NK-92 (cell line): ENCODE data around the gene RABEP1.
"Not testable (repeated sequence)": the region's sequence is repeated elsewhere in the genome, so short reads cannot be mapped to it uniquely, and the experiment has no call there.

Source experiments
- DNase-seq: peaks from one replicate; lab custom pipeline; 2025; ENCODE audit not compliant: unreplicated experiment; lab: John Stamatoyannopoulos, UW

RABEP1 gene, protein sequence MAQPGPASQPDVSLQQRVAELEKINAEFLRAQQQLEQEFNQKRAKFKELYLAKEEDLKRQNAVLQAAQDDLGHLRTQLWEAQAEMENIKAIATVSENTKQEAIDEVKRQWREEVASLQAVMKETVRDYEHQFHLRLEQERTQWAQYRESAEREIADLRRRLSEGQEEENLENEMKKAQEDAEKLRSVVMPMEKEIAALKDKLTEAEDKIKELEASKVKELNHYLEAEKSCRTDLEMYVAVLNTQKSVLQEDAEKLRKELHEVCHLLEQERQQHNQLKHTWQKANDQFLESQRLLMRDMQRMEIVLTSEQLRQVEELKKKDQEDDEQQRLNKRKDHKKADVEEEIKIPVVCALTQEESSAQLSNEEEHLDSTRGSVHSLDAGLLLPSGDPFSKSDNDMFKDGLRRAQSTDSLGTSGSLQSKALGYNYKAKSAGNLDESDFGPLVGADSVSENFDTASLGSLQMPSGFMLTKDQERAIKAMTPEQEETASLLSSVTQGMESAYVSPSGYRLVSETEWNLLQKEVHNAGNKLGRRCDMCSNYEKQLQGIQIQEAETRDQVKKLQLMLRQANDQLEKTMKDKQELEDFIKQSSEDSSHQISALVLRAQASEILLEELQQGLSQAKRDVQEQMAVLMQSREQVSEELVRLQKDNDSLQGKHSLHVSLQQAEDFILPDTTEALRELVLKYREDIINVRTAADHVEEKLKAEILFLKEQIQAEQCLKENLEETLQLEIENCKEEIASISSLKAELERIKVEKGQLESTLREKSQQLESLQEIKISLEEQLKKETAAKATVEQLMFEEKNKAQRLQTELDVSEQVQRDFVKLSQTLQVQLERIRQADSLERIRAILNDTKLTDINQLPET

DNA sequence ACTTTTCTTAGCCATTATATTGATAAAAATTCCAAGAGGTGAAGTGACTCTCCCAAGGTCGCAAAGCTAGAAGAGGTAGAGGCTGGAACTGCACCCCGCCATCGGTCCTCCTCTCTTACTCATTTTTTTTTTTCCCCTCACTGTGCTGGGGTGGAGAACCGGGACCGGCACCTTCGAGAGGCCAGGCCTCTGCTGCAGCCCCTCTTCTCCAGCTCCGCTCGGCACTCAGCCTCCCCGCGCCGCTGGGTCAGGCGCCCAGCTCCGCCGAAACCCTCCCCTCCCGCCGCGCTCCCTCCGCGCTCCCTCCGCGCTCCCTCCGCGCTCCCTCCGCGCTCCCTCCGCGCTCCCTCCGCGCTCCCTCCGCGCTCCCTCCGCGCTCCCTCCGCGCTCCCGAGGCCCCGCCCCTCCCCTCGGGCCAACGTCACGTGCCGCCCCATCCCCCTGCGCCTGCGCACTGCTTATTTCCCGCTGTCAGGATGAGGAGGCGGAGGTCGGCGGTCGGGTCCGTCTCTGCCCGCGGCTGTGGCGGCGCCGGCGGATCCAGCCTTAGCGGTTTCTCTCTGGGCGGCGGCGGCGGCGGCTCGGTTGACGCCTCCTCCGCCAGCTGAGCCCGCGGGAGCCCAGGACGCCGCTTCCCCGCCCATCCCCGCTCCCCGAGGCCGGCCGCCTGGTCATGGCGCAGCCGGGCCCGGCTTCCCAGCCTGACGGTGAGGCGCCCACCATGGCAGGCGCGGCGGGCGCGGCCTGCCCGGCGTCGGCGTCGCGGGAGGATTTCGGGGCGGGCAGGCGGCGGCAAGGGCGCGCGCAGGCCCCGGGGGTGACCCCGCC, at the start of gene RABEP1:
Gene RABEP1, plus strand, starts transcription at position 471 of the 828 bp plus-strand sequence. Its CDS starts 203 bp downstream, at position 674.
- DNase-seq = peak; percentile 19

DNA sequence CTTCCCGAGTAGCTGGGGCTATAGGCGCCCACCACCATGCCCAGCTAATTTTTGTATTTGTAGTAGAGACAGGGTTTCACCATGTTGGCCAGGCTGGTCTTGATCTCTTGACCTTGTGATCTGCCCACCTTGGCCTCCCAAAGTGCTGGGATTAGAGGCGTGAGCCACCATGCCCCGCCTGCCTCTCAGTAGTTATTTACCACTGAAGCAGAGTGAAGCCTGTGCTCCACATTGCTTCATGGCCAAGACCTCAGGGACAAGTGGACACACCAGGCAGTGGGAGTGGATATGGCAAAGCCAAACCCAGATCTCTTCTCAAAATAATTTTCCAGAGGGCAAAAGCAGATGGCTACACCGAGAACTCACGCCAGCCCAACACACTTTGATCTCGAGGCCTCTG, 48.6 kb upstream of the RABEP1 start:
- DNase-seq = not testable (repeated sequence)

DNA sequence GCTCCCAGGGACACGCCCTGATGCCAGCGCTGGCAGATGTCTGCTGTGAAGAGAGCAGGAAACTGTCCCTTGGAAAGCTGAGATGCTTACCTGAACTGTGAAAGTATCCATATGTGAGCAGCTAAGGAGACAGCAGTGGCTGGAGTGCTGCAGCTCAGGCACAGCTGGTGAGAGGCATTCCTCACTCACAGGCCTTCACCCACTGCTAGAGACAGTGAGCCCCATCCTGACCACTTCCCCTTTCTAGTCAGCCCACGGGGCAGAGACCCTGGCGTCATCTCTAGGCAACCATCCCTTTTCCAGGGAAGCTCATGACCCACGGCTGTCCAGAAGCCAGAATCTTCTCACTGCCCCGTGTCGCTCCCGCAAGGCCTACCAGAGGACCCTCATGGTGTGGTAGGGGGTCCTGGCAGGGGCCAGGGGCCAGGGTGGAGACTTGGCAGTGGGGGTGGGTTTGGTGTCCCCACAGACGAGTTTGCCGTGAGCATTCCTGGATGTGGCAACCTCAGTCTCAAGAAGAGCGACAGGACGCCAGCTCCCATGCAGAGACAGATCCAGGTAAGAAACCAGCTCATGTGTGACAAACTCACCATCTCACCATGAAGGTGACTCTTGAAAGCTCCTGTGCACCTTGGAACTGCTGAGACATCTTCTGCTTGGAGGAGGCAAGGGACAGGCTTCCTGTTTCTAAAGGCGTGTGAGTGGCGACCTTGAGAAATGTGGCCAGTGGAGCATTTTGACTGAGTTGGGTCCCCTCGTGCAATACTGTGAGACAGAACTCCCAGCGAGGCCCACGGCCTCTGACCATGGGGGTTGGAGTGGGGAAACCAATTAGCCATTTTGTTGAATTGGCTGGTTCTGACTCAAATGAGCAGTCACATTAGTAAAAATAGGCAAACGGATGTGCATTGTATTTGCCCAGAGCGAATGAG, 47.2 kb upstream of the RABEP1 start, which contains the start of gene SCIMP:
Gene SCIMP, minus strand, starts transcription at position 216 of the 932 bp plus-strand sequence. Its CDS starts 105 bp downstream, at position 111.
- DNase-seq = no peak

DNA sequence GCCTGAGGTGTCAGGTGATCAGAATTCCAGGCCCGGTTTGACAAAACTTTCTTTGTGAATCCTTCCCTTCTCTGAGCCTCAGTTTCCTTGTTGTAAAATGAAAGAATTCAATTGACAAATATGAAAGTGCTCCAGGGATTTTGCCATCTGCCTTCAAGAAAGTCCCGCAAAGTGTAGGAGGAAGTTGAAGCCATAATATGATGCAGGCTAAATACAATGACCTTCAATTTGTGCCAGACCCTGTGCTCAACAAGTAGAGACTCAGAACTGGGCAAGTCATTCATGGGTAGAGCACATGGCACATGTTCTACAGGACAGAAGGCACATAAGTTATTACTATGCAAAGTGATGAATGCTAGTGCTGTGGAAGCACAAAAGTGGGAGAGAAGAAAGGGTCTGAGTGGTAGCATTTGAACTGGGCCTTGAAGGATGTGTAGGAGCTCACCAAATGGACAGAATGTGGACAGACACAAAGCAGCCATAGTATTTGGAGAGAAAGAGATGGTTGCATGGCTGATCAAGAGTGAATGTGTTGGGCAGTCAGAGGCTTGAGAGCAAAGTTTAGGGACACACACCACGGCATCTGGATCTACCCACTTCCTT, 45.0 kb upstream of the RABEP1 start:
- no peak for DNase-seq

DNA sequence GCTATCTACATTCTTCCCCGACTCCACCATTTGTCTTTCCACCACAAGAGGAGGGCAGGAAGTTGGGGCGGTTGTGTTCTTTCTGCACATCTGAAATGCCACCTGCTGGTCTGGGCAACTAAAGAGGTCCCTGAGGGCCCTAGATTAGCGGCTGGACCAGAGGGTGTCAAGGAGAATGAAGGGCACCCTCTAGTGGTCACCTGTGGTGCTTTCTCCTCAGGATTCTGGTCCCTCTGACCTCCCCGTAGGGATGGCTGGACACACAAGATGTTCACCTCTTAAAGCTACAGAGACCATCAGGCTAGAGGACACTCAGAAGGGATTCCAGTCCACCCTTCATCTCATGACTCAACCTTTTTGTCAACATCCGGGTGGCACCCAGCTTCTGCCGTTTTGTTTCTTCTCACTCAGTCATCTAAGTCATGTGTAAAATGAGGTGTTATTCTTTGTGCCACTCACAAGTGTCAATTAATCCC, 44.5 kb upstream of the RABEP1 start:
- no peak for DNase-seq

DNA sequence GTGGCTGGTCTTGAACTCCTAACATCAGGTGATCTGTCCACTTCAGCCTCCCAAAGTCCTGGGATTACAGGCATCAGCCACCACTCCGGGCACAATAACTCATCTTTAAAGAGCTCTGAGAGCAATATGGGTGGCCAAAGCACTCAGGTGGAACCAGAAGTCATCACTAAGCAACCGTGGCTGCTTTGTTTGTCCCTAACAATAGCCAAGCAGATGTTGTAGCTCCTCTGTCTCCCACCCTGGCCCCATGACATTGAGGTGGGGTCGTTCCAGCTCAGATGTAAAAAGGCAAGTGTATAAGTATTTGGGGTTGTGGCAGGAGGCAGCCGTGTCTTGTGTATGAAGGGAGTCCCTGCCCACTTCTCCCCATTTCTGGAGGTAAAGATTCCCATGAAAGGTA, 43.8 kb upstream of the RABEP1 start:
- no peak for DNase-seq

DNA sequence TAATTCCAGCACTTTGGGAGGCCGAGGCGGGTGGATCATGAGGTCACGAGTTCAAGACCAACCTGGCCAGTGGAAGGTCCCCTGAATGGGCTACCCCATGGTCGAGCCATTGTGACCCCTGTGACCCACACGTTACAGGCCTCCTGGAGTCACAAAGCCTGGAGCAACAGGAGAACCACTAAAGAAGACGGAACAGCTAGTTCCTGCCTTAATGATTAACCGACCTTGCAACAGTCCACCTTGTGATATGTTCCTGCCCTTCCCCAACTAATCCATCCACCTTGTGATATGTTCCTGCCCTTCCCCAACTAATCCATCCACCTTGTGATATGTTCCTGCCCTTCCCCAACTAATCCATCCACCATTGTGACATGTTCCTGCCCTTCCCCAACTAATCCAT, 42.3 kb upstream of the RABEP1 start:
- not testable (repeated sequence) for DNase-seq

DNA sequence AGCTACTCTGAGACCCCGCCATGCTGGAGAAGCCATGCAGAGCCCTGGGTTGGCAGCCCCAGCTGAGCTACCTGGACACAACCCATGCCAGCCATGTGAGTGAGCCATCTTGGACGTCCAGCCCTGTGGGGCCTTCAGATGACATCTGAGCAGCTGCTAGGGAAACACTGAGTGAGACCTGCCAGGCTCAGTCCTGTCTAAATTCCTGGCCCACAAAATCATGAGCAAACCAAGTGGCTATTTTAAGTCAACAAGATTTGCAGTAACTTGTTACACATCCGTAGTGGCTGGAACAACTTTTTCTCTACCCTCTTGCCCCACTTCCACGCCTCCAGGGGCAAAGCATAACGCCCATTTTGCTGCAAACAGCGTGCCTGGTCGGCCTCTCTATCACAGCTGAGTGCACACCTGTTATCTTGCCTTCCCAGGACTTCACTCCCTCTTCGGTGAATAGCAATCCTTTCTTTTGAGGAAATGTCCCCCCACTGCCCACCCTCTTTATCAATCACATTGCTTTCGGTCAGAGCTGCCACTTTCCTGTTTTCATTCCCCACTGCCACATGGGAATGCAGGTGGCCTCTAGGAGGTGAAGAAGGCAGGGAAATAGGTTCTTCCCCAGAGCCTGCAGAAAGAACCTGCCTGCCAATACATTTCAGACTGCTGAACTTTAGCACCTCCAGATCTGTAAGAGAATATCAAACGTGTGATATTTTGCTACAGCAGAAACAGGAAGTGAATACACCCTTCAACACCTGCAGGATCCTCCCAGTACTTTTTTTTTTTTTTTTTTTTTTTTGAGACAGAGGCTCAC, 40.0 kb upstream of the RABEP1 start:
- no peak for DNase-seq

DNA sequence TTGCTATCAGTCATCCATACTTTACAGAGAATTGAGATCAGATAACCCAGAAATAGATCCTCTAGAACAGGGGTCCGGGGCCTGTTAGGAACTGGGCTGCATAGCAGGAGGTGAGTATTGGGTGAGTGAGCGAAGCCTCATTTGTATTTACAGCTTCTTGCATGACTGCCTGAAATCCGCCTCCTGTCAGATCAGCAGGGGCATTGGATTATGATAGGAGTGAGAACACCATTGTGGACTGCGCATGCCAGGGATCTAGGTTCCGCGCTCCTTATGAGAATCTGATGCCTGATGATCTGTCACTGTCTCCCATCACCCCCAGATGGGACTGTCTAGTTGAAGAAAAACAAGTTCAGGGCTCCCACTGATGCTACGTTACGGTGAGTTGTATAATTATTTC, 34.5 kb upstream of the RABEP1 start:
- DNase-seq = no peak

DNA sequence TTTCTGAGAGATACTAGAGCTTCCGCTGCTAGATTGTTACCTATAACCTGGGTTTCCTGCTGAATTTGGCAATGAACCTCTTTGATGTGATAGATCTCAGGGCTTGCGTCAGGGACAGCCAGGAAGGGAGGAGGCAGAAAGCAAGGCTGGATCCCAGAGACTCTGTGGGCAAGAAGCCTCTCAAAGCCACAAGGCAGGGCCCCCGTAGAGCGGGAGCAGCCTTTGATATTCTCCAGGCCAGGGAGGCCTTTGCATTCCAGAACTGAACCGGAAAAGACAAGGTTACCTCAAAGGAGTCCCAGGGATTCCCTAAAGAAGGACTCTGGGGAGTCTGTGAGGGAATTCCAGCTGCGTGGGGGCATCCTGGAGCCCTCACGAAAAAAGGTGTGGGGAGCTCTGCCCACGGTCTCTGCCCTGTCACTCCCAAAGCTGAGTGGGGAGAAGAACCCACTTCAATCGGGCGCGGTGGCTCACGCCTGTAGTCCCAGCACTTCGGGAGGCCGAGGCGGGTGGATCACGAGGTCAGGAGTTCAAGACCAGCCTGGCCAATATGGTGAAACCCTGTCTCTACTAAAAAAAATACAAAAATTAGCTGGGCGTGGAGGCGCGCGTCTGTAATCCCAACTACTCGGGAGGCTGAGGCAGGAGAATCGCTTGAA, 33.1 kb upstream of the RABEP1 start:
- DNase-seq = no peak

DNA sequence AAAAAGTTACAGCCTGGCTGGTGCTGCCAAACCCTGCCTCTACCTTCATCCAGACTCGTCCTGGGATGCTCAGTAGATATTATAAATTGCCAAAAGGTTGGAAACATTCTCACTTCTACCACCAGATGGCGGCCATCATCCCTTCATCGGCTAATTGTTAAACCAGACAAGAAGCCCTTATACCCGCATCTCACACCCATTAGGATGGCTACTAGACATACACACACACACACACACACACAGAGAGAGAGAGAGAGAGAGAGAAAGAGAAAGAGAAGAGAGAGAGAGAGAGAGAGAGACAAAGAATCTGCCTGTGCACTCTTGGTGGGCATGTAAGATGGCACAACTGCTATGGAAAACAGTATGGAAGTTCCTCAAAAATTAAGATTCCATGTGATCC, 32.5 kb upstream of the RABEP1 start:
- no peak for DNase-seq

DNA sequence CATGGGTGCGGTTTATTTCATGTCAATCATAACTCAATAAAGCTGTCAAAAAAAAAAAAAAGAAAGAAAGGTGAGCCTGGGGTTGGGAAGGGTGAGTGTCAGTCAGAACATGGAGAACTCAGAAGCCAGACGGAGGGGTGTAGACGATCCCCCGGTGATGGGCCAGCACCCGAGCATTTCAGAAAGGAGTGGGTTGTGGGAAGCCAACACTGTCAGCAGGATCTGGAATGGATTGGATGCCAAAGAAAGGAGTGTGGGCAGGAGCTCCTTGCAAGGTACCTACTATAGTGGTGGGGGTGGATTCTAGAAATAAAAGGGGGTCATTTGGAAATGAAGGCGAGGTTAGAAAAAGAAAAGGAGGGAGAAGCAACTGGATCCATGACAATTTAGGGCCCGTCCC, 27.7 kb upstream of the RABEP1 start:
- no peak for DNase-seq

DNA sequence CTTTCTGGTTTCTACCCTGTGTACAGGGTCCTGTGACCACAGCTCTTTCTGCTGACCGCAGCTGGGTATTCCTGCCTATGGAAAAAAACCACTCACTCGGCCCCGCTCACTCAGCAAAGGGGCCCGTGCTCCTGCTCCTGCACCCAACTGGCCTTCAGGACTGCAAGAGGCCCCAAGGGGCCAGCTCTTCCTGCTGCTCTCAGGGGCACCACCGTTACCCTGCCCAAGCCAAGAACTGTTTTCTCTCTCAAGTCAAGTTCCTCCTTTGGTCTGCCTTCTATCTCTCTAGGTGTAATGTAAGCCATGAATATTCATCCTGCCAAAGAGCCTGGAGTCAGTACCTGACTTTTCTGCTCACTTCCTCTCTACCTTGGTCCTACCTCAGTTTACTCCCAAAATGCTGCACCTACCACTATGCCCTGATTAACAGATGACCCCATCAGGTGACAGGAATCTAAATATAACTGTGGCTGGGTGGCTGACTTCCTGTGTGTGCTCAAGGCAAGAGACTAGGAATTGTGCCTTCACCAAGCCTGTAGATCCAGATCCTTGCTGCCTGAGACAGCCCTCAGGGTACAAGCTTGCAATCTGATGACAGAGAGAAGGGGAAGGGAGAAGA, 27.1 kb upstream of the RABEP1 start:
- DNase-seq = no peak

DNA sequence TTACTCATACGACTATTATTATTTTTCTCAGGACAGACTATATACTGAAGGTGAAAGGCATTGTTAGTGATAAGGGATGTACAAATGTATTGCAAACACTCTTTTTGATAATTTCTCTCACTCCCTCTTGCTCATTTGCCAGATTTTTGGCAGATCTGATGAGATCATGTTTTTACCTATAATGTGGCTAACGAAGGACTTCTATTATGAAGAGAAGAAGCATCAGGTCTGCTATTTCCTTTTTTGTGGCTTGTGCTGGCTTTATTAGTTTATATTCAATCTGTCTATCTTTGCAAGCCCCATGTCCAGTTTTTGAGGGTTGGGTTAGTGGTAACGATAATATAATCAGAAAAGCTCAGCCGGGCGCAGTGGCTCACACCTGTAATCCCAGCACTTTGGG, 25.0 kb upstream of the RABEP1 start:
- DNase-seq = no peak

DNA sequence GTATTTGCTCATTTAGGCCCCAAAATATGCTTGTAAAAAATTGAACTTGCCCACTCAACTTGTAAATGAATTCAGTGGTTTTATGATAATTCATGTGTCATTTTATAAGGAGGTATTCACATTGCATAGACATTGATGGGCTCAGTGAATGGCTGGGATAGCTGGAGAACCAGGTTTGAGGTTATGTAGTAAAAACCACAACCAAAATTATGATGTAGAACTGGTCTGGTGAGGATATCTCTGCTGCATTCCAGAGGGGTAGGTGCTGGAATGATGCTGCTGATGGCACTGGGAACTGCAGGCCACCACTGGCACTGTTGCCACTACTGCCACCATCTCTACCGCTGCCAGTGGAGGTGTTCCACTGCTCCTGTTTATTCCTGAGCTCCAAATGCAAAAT, 21.5 kb upstream of the RABEP1 start:
- no peak for DNase-seq

DNA sequence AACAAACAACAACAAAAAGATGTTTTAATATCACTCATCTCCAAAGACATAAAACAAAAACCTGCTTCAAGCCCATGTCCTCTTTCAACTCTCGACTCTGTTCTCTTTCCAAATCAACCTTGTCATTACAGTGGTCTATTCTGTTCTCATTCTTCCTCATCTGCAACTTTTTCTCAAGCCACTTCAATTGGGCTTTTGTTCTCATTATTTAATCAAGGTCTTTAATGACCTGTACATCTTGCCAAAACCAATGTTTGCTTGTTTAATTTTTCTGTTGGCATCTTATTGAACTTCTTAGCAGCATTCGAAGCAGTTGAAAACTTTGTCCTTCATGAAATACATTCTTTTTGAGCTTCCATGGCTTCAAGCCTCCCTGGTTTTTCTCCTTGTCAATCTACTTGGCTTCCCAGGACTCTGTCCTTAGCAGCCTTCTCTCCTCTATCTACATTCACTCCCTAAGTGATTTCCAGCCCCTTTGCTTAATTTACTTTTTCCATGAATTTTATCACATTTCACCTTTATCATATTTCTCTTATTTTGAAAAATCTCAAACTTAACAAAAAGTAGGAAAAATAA, 19.6 kb upstream of the RABEP1 start:
- DNase-seq = no peak

DNA sequence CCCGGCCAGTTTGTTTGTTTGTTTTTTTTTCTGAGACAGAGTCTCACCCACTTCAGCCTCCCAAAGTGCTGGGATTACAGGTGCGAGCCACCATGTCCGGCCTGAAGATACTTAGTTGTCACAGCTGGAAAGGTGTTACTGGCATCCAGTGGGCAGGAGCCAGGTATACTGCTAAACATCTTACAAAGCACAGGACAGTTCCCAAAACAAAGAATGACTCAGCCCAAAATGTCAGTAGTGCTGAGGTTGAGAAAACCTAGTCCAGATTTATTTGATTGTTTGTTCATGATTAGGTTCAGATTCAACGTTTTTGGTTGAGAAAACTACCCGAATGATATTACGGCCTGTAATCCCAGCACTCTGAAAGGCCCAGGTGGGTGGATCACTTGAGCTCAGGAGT, 18.6 kb upstream of the RABEP1 start:
- DNase-seq = no peak
